HFFc6 (cell line): ENCODE data around the gene EPHB4. TPM values are rescaled to one million over a fixed set of nuclear protein-coding genes. Genes with fewer than 3 reads are reported as not detected.

Experiments used
- DNase-seq: peaks from one replicate; pipeline ENCODE4 v3.0.0-alpha.2; 2018
- H3K27ac Mint-ChIP-seq: 2 replicates; pipeline ENCODE4 v1.8.0; 2020; ENCODE audit warnings: mild to moderate bottlenecking, mixed read lengths
- H3K27me3 Mint-ChIP-seq: 2 replicates; pipeline ENCODE4 v1.8.0; 2021; ENCODE audit warnings: mild to moderate bottlenecking, moderate library complexity, mixed read lengths; ENCODE audit not compliant: insufficient read depth
- H3K36me3 Mint-ChIP-seq: 2 replicates; pipeline ENCODE4 v1.8.0; 2021; ENCODE audit warnings: low read depth, mixed read lengths
- H3K4me1 Mint-ChIP-seq: 2 replicates; pipeline ENCODE4 v1.8.0; 2020; ENCODE audit warnings: low read depth, mixed read lengths
- H3K4me3 Mint-ChIP-seq: 2 replicates; pipeline ENCODE4 v1.8.0; 2020; ENCODE audit warnings: mild to moderate bottlenecking, moderate library complexity, mixed read lengths
- H3K9me3 Mint-ChIP-seq: 2 replicates; pipeline ENCODE4 v1.8.0; 2020; ENCODE audit warnings: mild to moderate bottlenecking, mixed read lengths
- CTCF ChIP-seq: fragments of 200-600 bp; sonication (generic); IDR thresholded peaks from 2 replicates; pipeline ENCODE4 v1.5.0; 2021; ENCODE audit warnings: antibody characterized with exemption, mild to moderate bottlenecking
- total RNA-seq, 6 experiments: library from RNA; stranded (reverse); fragmentation: NEBNext Ultra II Directional; extraction: Animal tissue kit (Norgen Biotek cat#: 25700); gene quantifications; 2 replicates in 1 of 6; 3 replicates in 5 of 6; pipeline ENCODE4 v1.2.3, GENCODE V29; 2021

The EPHB4 gene
- total RNA-seq, 6 experiments from 2014 or later: 3.8 to 10.0 (median 4.6) TPM

- no peak for DNase-seq
- H3K4me3 Mint-ChIP-seq: peak overlapping the region; percentile 96
- peaks cover 6% of the 10 kb centered on the region; the same call in 1 of the 2 replicates for H3K27me3 Mint-ChIP-seq
- no peaks in the 10 kb centered on the region for H3K9me3 Mint-ChIP-seq
- peaks cover 24% of the 10 kb centered on the region for H3K36me3 Mint-ChIP-seq
- peaks cover 18% of the 10 kb centered on the region for H3K4me1 Mint-ChIP-seq
- TF ChIP-seq CTCF: no peak
- peak overlapping the region; percentile 95 for H3K27ac Mint-ChIP-seq
Measured at GRCh38 chr7:100867776-100868485, 40.6 kb upstream of the EPHB4 start.

- peak; percentile 84 for DNase-seq
- H3K4me3 Mint-ChIP-seq: peak within 1 kb of the TSS; percentile 96
- TF ChIP-seq CTCF: no peak
- H3K9me3 Mint-ChIP-seq: no peaks in the 10 kb centered on the region
- peaks cover 20% of the 10 kb centered on the region for H3K36me3 Mint-ChIP-seq
- H3K27me3 Mint-ChIP-seq: peaks cover under 1% of the 10 kb centered on the region; the same call in 1 of the 2 replicates
- H3K4me1 Mint-ChIP-seq: peaks cover 18% of the 10 kb centered on the region
- peak within 1 kb of the TSS; percentile 95 for H3K27ac Mint-ChIP-seq
Measured at GRCh38 chr7:100867040-100867775, 39.9 kb upstream of the EPHB4 start, which contains the start of gene TRIP6. Gene TRIP6, plus strand, starts transcription at chr7:100867387. Its CDS starts 111 bp downstream, at chr7:100867498.

DNA sequence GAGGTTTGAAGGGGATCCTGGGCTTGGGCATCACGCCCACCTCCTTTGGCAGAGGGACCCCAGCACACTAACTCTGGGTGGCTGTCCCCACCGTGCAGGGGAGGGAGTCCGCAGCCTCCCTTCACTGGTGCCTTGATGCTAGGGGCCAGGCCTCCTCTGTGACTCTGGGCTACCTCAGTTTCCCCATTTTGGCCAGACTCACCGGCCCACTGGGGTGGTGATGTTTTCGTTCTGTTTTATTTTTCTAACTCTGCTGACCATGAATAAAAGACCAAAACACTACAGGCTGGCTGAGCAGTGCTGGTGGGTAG, 39.4 kb upstream of the EPHB4 start:
- Mint-ChIP-seq H3K9me3 (no peaks in the 10 kb centered on the region), H3K27ac (peak overlapping the region; percentile 95), H3K4me3 (peak overlapping the region; percentile 96), H3K36me3 (peaks cover 17% of the 10 kb centered on the region), H3K27me3 (no peaks in the 10 kb centered on the region; the same call in 1 of the 2 replicates), H3K4me1 (peaks cover 16% of the 10 kb centered on the region)
- TF ChIP-seq CTCF: no peak
- DNase-seq: no peak

GRCh38 chr7:100865938-100866728, 38.8 kb upstream of the EPHB4 start:
- H3K9me3 Mint-ChIP-seq: no peaks in the 10 kb centered on the region
- H3K27ac Mint-ChIP-seq: no peak overlapping the region
- H3K36me3 Mint-ChIP-seq: peaks cover 12% of the 10 kb centered on the region
- H3K4me3 Mint-ChIP-seq: 0 out of 2 replicates have a peak overlapping the region, but pooled peaks have one; percentile 96
- no peak for TF ChIP-seq CTCF
- DNase-seq: no peak
- H3K27me3 Mint-ChIP-seq: no peaks in the 10 kb centered on the region; the same call in 1 of the 2 replicates
- peaks cover 12% of the 10 kb centered on the region for H3K4me1 Mint-ChIP-seq

GRCh38 chr7:100865372-100865911, 38.1 kb upstream of the EPHB4 start:
- Mint-ChIP-seq H3K4me1 (peaks cover 12% of the 10 kb centered on the region), H3K27ac (peak overlapping the region; percentile 76), H3K27me3 (no peaks in the 10 kb centered on the region; the same call in 1 of the 2 replicates), H3K4me3 (no peak overlapping the region), H3K9me3 (no peaks in the 10 kb centered on the region), H3K36me3 (peaks cover 13% of the 10 kb centered on the region)
- TF ChIP-seq CTCF: 0 out of 2 replicates have a peak, but pooled peaks have one; percentile 25
- DNase-seq: no peak
